ENCODE measurements around the gene DHX40.
"Not testable (repeated sequence)": the region's sequence is repeated elsewhere in the genome, so short reads cannot be mapped to it uniquely, and the experiment has no call there.

The DHX40 gene

DNA sequence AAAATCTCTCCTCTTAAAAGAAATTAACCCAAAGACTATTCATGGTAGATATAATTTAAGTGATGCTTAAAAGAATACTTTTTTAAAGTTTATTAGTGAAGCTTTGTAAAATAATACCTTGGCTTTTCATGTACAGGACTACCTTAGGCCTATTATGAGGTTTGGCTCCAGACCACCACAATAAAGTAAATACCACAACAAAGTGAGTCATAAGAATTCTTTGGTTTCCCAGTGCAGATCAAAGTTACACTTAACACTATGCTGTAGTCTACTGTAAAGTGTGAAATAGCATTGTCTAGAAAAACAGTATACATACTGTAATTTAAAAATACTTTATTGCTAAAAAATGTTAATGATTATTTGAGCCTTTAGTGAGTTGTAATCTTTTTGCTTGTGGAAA, 85.9 kb downstream of the DHX40 start:
- DNase-seq (ENCODE audit: insufficient read length) (no peak), FAIRE-seq (no peak)
- TF ChIP-seq TAF1 (IDR thresholded peaks at IDR 0.05; ENCODE audit: borderline replicate concordance, low read depth, low read length) (no peak), POLR2AphosphoS5 (IDR thresholded peaks at IDR 0.05; ENCODE audit: low read depth, low read length) (no peak), POLR2A (IDR thresholded peaks at IDR 0.05; ENCODE audit: low read depth, low read length) (no peak)

DNA sequence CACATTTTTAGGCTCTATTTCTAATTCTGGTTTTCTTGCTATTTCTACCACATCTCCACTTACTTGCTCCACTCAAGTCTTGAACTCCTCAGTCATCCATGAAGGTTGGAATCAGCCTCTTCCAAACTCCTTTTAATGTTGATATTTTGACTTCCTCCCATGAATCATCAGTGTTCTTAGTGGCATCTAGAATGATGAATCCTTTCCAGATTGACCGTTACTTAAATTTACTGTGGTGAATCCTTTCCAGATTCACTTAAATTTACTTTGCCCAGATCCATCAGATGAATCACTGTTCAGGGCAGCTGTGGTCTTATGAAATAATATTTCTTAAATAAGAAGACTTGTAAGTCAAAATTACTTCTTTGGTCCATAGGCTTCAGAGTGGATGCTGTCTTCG, 86.7 kb downstream of the DHX40 start:
- DNase-seq (ENCODE audit: insufficient read length): no peak
- no peak for FAIRE-seq
- TF ChIP-seq TAF1 (IDR thresholded peaks at IDR 0.05; ENCODE audit: borderline replicate concordance, low read depth, low read length) (no peak), POLR2AphosphoS5 (IDR thresholded peaks at IDR 0.05; ENCODE audit: low read depth, low read length) (no peak), POLR2A (IDR thresholded peaks at IDR 0.05; ENCODE audit: low read depth, low read length) (no peak)

DNA sequence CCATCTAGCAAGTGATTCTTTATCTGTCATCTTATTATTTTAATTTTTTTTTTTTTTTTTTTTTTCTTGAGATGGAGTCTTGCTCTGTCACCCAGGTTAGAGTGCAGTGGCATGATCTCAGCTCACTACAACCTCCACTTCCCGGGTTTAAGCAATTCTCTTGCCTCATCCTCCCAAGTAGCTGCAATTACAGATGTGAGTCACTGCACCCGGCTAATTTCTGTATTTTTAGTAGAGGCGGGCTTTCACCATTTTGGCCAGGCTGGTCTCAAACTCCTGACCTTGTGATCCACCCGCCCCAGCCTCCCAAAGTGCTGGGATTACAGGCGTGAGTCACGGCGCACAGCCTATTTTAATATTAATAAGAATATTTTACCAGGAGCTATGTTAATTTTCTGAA, 91.2 kb downstream of the DHX40 start:
- not testable (repeated sequence) for FAIRE-seq; DNase-seq (ENCODE audit: insufficient read length)

Measured in GM12892 (cell line).